HG03135 (cell line): ENCODE data around the gene TPM1.
"Not testable (repeated sequence)": the region's sequence is repeated elsewhere in the genome, so short reads cannot be mapped to it uniquely, and the experiment has no call there.

Experiments
- ATAC-seq: cut with Tn5 transposase; IDR thresholded peaks from one replicate; pipeline ENCODE4 v1.9.1; 2021; ENCODE audit warnings: mild to moderate bottlenecking, moderate library complexity; ENCODE audit not compliant: unreplicated experiment

TPM1 gene

DNA sequence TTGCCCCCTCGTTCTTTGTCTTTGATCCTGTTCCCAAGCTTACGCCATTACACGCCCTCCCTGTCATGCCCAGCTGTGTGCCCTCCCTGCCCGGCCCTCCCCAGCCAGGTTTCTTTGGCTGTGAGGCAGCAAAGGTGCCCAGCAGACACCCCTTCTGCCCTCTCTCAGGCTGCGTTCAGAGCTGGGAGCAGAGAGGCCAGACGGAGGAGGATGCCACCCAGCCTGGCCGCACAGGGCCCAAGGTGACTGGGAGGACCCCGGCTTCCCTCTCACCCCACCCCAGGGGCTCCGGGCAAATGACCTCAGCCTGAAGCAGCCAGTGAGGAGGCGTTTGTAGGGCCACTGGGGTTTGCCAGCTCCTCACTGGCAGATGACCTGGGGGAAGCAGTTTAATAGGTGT, 48.3 kb downstream of the TPM1 start:
- ATAC-seq, result no peak

DNA sequence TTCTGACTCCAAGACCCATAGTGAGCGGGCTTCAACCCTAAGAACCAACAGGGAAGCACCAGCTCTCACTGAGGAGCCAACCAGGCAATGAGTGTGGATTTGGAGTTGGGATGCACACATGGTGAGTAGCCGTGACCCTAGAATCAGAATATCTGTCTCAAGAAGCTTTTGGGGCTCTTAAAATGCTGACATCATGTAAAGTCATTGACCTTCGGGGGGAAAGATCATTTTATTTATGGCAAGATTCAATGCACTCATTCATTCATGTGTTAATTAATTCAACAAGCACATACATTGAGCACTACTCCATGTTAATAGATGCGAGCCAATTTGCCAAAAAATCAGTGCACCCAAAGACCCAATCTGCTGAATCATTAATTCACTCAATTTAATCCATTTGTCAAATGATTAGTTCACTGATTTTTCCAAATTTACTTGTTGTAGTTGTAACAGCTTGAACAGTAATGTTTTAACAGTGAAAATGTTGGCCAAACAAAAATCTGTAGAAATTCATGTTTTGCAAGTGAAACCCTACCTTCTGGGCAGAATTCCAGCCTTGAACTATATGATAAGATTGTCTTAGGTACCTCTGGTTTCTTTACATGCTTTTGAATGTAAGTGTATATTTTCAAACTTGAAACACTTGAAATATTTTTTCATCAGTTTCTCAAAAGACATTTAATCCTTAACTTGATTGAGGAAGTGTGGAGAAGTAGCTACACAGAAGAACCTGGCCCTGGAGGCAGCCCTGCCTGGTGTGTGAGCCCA, 49.3 kb downstream of the TPM1 start:
- ATAC-seq, result no peak

DNA sequence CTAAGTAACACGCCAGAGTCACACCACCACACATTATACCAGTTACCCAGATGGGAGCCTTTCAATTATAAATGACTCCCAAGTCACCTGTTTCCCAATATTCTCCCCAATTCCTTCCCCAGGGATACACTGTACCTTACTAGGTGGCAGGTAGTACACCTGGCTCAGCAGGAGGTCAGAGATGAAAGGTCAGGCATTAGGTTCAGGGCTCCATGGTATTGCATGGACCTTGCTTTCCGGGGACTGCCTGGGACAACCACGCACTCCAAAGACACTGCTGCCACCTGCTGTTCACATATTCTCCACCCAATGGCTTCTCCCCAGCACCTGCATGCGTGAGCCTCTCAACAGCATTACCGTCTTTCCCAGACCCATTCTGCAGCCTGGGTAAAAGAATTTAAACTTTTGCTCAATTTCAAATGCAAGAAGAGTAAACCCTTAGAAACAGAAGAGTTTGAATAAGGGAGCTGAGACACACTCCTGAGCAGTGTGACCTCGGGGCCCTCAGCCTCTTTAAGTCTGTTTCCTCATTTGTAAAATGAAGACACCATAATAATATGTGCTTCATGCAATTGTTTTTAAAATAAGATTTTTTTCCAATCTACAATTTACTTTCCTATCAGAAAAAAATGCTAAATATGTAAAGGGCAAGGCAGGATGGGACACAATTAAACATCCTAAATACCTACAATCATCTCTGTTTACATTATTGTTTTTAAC, 51.1 kb downstream of the TPM1 start:
- no peak for ATAC-seq

DNA sequence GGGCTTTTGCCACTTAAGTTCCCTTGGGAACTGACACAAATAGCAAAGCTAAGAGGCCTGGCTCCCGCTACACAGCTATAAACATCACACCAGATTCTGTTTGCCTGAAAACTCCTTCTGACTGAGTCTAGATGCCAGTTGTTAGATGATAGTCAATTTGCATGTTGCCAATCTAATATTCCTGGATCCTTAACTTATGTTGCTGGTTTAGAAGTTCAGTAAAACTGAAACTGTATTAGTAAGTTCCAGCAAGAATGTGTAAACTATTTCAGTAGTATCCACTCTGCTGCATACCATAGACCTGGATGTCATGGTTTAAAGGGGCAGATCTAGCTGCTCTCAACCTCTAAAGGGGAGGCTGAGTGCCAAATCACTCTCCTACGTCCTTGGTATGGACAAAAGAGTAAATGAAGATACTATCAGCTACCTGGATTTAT, 52.0 kb downstream of the TPM1 start:
- ATAC-seq, result no peak

DNA sequence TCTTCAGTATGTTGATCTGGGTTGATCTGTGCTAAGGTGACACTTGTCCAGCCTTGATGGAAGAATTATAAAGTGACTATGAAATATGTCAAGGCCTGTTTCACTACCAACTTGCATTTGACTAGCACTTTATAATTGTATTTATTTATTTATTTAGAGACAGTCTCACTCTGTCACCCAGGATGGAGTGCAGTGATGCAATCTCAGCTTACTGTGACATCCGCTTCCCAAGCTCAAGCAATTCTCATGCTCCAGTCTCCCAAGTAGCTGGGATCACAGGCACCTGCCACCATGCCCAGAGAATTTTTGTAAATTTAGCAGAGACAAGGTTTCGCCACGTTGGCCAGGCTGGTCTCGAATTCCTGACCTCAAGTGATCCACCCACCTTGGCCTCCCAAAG, 53.6 kb downstream of the TPM1 start:
- no peak for ATAC-seq

DNA sequence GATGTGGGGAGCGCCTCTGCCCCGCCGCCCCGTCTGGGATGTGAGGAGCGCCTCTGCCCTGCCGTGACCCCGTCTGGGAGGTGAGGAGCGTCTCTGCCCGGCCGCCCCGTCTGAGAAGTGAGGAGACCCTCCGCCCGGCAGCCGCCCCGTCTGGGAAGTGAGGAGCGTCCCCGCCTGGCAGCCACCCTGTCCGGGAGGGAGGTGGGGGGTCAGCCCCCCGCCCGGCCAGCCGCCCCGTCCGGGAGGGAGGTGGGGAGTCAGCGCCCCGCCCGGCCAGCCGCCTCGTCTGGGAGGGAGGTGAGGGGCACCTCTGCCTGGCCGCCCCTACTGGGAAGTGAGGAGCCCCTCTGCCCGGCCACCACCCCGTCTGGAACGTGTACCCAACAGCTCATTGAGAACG, 56.4 kb downstream of the TPM1 start:
- not testable (repeated sequence) for ATAC-seq

DNA sequence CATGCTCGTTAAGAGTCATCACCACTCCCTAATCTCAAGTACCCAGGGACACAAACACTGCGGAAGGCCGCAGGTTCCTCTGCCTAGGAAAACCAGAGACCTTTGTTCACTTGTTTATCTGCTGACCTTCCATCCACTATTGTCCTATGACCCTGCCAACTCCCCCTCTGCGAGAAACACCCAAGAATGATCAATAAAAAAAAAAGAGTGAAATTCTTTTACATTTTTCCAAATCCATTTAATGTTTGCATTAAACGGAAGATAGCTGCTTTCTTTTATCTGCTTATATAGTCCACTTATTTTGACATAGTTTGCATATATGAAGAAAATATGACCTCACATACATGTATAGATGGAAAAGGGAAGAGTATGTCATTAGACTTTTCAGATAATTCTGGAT, 57.0 kb downstream of the TPM1 start:
- ATAC-seq, result not testable (repeated sequence)

DNA sequence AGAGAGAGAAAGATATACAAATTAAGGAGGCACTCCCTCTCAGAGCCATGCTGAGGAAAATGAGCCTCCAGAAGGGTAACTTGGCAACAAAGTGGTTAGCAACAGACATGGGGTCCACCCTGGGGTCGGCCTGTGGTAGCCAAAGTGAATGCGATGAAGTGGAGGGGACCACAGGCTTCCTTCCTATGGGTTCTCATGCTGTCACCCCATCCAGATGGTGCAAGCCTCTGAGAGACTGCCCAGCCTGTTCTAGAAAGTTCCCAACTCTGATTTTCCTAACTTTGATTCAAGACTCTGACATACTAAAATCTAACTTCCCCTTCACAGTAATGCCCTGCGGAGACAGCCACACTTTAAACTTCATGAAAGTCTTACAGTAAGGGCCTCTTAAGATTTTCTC, 60.9 kb downstream of the TPM1 start:
- no peak for ATAC-seq

DNA sequence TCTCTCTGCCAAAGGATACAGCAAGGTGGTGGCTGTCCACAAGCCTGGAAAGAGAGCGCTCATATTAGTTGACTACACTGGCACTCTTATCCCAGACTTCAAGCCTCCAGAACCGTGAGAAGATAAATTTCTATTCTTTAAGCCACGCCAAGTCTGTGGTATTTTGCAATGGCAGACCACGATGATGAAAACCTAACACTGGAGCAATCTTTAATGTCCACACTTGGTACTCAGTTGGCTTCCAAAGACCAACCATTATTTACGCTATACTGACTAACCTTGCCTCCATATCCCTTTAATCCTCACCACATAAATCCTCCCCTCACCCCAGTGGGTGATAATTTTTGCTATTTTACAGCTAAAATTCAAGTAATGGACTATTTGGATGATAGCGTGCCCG, 62.2 kb downstream of the TPM1 start:
- no peak for ATAC-seq

DNA sequence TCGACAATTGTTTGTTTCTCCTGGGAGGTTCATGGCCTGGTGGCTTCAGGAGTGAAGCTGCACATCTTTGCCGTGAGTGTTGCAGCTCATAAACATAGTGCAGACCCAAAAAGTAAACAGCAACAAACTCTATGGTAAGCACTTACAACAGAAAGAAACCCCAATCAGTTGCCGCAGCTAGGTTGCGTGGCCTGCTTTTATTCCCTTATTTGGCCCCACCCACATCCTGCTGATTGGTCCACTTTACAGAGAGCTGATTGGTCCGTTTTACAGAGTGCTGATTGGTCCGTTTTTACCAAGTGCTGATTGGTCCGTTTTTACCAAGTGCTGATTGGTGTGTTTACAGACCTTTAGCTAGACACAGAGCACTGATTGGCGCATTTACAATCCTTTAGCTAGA, 62.8 kb downstream of the TPM1 start:
- not testable (repeated sequence) for ATAC-seq

DNA sequence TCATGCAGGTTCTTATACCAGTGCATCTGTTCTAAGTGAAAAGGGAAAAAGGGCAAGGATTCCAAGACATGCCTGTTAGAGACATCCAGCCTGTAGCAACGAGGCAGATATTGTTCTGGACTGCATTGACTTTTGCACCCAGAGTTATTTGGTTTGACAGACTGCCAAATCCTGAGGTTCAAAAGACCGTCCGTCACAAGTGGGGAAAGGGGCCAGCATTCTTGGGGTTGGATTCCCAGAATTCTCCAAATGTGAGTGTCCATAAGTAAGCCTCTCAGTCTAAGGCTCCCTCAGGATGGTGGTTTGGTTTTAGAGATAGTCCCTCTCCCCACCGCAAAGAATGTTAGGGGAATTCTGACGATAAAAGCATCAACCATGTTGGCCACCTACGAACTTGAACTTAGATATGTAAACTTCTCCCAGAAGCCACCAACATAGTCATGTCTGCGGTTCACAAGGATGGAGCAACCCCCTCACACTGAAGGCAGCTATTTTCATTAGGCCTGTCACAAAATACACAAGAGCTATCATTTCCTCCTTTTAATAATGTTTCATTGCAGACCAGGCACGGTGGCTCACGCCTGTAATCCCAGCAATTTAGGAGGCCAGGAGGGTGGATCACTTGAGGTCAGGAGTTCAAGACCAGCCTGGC, 65.5 kb downstream of the TPM1 start:
- ATAC-seq, result no peak

DNA sequence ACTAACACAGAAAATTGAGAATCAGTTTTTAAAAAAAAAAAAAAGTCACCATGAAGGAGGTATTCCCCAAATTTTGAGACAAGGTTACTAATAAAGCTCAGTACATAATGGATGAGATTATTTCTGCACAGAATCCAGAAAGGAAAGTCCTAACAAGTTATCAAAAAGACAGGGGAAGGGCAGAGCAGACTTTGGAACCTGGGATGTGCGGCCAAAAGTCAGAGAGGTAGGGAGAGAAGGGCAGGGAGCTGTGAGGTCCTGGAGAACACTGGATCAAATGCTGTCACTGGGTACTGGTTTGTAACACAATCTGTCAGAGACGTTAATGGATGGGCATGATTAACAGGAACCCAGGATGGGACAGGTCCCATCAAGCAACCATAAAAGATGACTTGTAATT, 67.0 kb downstream of the TPM1 start:
- ATAC-seq, result no peak

DNA sequence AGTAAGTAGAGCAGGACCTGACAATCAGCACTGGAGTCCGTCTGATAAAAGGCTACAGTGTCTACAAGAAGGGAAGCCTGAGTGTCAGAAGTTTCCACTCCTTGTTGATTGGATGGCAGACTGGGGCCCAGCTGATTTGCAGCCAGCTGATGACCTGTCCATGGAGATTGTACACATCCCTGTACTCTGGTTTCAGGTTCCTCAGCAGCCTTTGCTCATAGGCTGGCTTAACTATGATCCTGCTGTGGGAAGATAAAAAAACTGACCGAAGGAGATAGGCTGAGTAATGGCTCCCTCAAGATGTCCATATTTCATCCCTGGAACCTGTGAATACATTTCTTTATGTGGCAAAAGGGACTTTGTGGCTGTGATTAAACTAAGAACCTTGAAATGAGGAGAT, 67.4 kb downstream of the TPM1 start:
- no peak for ATAC-seq

DNA sequence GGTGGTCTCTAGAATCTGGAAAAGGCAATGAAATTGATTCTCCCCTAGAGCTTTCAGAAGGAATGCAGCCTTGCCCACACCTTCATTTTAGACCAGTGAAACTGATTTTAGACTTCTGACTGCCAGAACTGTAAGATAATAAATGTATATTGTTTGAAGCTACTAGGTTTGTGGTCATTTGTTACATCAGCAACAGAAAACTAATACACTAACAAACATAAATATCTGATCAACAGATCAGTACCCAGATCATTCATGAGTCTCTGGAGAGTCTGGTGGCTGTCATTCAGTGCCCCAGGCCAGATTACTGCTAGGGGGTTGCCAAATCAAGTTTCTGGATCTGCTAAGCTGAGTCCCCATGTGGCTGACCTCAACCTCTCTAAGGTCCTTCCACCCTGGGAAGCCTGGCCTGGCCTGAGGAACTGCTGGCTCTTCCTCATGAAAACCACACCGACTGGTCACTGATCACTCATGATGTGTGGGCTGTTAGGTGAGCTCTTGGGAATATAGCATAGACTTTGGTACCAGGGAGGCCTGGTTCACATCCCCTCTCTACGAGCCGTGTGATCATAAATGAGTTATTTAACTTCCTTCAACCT, 68.0 kb downstream of the TPM1 start:
- no peak for ATAC-seq

DNA sequence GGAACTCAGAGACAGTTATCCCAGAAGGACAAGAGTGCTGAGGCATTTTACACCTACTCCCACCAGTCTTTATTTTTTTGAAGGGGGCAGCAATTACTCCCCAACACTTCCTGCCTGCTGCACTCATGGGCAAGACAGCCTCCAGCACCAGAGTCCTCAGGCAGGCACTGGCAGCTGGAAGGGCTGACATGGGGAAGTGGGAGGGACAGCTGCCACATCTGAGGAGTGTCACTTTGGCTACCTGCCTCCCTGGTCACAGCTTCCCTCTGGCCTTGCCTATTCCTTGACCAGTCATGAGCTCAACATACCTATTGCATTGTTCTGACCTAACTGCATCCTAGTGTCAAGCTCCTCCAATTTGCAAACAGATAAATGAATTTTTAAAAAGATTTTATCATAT, 68.9 kb downstream of the TPM1 start:
- ATAC-seq, result no peak

DNA sequence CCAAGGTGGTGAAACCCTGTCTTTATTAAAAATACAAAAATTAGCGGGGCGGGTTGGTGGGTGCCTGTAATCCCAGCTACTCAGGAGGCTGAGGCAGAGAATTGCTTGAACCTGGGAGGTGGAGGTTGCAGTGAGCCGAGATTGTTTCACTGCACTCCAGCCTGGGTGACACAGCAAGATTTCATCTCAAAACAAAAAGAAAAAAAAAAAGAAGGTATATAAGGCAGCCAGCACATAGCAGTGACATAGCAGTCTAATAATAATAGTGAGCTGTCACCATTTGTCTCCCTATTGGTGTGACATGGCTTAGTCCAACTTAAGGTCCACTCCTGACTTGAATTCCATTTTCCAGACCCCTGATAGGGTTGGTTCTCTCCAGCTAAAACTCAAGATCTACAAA, 70.3 kb downstream of the TPM1 start:
- ATAC-seq, result no peak

DNA sequence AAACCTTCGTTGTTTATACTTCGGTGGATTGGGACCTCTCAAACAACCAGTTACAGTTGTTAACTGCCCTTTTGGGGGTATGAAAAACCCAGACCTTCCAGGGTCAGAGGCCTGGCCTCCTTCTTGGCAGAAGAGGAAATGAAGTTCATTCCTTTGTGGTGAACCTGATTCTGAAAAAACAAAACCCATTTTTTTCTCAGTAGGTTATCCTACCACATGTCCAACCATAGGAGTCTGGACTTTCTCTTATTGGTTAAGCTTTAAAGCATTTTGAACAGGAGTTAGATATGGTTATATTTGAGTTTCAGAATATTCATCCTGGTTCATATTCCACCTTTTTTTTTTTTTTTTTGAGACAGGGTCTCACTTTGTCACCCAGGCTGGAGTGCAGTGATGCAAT, 71.9 kb downstream of the TPM1 start:
- no peak for ATAC-seq
